ENCODE measurements around the gene SLC16A6.
"Not testable (repeated sequence)": the region's sequence is repeated elsewhere in the genome, so short reads cannot be mapped to it uniquely, and the experiment has no call there.

- not testable (repeated sequence) for TF ChIP-seq CTCF (IDR thresholded peaks at IDR 0.05; ENCODE audit: low read length); EZH2 (optimal IDR thresholded peaks at IDR 0.05; ENCODE audit: low read depth, low read length)
Observed at GRCh38 chr17:68237369-68238163, 53.4 kb downstream of the SLC16A6 start.

All from MM.1S (cell line).